Left kidney (tissue), 2 donors: ENCODE results near the gene SULF2. TPM values are rescaled to one million over a fixed set of nuclear protein-coding genes. Genes with fewer than 3 reads are reported as not detected.

Source experiments
- DNase-seq: peaks from one replicate; pipeline ENCODE4 v3.0.0-alpha.2; 2013
- polyA plus RNA-seq: library from polyadenylated mRNA; unstranded; fragments of 120-200 nt; gene quantifications from one replicate; pipeline ENCODE4 v1.2.1, GENCODE V29; 2013; ENCODE audit not compliant: insufficient read length

Gene SULF2
- polyA plus RNA-seq, 1 donor = 71.7 TPM

- no peak for DNase-seq
Observed at GRCh38 chr20:47687095-47687987, 97.9 kb downstream of the SULF2 start.

GRCh38 chr20:47686545-47686944 is 98.7 kb downstream of the SULF2 start:
- DNase-seq = peak; percentile 50

- DNase-seq = no peak
Observed at GRCh38 chr20:47684306-47685080, 100.8 kb downstream of the SULF2 start.

GRCh38 chr20:47682916-47683315 is 102.4 kb downstream of the SULF2 start:
- DNase-seq = no peak

GRCh38 chr20:47682028-47682783 is 103.1 kb downstream of the SULF2 start:
- DNase-seq = no peak

GRCh38 chr20:47680804-47681529 is 104.3 kb downstream of the SULF2 start:
- DNase-seq = no peak

GRCh38 chr20:47679462-47679861 is 105.8 kb downstream of the SULF2 start:
- no peak for DNase-seq

- DNase-seq = no peak
Observed at GRCh38 chr20:47678536-47678935, 106.7 kb downstream of the SULF2 start.

GRCh38 chr20:47677635-47678453 is 107.4 kb downstream of the SULF2 start:
- DNase-seq = peak; percentile 51

- no peak for DNase-seq
Observed at GRCh38 chr20:47676912-47677634, 108.2 kb downstream of the SULF2 start.

GRCh38 chr20:47676219-47676721 is 109.0 kb downstream of the SULF2 start:
- DNase-seq = no peak

GRCh38 chr20:47675190-47676142 is 109.8 kb downstream of the SULF2 start:
- no peak for DNase-seq

- no peak for DNase-seq
Observed at GRCh38 chr20:47674686-47675085, 110.6 kb downstream of the SULF2 start.

GRCh38 chr20:47674145-47674544 is 111.1 kb downstream of the SULF2 start:
- no peak for DNase-seq

- no peak for DNase-seq
Observed at GRCh38 chr20:47673671-47673955, 111.7 kb downstream of the SULF2 start.

- no peak for DNase-seq
Observed at GRCh38 chr20:47672886-47673670, 112.2 kb downstream of the SULF2 start.

GRCh38 chr20:47672166-47672565 is 113.1 kb downstream of the SULF2 start:
- DNase-seq = no peak

GRCh38 chr20:47670913-47671312 is 114.4 kb downstream of the SULF2 start:
- no peak for DNase-seq
